NCI-H82 treated with DMSO at 0.1 percent for 48 hours (cell line): ENCODE measurements around the gene N4BP2L2.

Experiments used
- DNase-seq: peaks from one replicate; lab custom pipeline; 2025; ENCODE audit not compliant: unreplicated experiment; lab: John Stamatoyannopoulos, UW

The N4BP2L2 gene

DNA sequence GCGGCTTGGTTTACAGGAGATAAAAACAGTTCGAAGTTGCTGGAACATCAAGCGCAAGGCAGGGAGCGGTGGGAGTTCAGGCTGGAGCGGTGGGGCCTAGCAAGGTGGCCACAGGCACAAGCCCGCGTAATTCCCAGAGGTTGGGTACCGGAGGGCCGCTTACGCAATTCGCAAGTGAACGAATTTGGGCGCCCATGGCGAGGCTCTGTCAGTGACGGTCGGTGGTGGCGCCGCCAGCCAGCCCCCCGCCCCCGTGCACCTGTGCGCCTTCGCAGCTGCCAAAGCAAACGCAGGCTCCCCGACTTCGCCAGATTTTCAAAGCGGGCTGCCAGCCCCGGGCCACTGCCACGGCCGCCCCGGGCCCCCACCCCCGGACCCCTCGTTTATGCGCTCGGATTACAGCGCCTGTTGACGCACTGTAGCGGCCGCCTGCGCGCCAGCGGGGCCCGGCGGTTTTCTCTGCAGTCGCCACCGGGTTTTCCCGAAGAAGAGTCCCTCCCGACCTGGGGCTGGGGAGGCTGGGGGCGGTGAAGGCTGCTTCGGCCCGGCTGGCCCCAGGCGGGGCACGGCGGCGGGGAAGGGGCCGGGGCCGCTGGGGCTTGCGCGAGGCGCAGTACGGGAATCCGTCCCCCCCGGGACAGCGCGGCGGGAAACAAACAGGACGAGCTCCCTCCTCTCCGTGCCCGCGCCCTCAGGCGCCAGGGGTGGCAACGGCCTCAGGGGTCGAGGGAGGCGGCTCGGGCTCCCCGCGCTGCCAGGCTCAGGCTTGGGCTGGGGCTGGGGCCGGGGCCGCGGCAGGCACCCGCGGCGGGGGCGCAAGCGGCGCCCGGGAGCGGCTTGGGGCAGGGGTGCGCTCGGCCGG, 111.4 kb downstream of the N4BP2L2 start:
- no peak for DNase-seq

DNA sequence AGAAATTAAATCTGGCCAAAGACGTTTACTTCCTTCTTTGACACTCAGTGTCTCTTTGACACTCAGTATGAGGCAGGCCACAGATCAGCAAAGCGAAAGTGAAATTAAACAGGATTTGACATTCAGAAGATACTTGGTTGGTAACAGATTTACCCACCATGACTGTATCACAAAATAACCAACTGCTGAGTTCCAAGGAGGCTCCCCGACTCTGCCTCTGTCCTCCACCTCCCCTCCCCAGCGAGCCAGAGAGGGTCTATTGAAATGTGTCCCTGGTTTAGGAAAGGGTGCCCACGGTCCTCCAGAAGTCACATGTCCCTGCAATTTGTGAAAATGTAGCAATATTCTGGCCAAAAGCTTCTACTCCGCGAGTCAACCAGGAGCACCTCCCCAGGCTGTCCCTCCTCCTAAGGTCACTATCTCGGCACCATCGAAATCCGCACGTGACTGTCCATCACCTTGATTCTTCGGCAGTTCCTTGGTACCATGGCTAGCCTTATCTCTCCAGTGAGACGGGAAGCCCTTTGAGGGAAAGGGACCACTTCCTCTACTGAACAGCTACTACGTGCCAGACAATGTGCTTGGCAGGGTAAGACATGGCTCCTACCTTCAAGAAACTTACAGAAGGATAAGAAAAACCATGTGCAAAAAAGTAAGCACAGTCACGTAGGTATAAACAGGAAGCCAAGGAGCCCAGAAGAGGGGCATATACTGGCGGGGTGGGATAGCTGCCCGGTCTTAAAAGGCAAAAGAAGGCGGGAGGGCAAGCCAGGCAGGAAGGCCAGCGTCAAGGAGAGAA, 112.2 kb downstream of the N4BP2L2 start:
- no peak for DNase-seq

- DNase-seq = no peak
Observed at GRCh38 chr13:32425158-32425557, 113.4 kb downstream of the N4BP2L2 start.

GRCh38 chr13:32423592-32423991, 115.0 kb downstream of the N4BP2L2 start:
- no peak for DNase-seq

DNA sequence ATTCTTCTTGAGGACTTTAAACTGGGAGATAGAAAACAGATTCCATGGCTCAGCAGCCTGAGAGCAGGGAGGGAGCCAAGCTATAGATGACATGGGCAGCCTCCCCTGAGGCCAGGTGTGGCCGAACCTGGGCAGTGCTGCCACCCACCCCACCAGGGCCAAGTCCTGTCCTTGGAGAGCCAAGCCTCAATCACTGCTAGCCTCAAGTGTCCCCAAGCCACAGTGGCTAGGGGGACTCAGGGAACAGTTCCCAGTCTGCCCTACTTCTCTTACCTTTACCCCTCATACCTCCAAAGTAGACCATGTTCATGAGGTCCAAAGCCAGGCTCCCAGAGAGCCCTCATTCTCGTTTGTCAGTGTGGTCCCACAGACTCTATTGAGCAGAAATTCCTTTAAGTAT, 118.7 kb downstream of the N4BP2L2 start:
- DNase-seq = no peak

GRCh38 chr13:32417995-32418394, 120.6 kb downstream of the N4BP2L2 start:
- DNase-seq = no peak

- DNase-seq = no peak
Observed at GRCh38 chr13:32415019-32415418, 123.6 kb downstream of the N4BP2L2 start.

DNA sequence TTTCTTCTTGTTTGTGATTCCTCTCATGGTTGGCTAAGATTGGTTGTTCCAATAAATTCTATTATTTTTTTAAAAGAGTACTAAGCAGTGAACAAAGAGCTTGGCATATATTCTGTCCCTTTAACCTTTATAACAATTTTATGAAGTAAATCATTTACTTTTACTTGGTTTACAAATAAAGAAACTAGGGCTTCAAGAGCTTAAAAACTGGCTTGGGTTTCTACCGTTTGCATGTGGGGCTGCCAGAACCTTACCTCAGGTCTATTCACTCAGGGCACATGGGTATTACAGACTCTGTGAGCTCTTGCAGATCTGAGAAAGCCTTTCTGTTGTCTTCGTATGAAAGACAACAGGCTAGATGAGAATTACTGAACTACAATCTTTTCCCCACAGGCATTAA, 124.0 kb downstream of the N4BP2L2 start:
- no peak for DNase-seq

DNA sequence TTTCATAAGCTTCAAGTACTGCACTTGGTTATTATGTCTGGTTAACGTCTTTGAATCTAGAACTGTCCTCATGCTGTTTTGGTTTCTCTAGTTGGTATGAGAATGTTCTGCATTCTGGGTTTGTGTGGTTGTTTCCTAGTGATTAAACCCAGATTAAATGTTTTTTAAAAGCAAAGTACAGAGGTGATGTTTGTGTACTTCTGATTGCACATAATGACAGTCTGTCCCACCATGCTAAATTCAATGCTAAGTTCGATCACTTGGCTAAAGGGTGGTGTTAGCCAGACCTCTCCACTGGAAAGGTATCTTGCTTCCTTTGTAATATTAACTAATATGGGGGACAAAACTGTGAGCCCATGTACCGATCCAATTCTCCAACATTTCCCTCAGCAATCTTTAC, 125.3 kb downstream of the N4BP2L2 start:
- DNase-seq = no peak

DNA sequence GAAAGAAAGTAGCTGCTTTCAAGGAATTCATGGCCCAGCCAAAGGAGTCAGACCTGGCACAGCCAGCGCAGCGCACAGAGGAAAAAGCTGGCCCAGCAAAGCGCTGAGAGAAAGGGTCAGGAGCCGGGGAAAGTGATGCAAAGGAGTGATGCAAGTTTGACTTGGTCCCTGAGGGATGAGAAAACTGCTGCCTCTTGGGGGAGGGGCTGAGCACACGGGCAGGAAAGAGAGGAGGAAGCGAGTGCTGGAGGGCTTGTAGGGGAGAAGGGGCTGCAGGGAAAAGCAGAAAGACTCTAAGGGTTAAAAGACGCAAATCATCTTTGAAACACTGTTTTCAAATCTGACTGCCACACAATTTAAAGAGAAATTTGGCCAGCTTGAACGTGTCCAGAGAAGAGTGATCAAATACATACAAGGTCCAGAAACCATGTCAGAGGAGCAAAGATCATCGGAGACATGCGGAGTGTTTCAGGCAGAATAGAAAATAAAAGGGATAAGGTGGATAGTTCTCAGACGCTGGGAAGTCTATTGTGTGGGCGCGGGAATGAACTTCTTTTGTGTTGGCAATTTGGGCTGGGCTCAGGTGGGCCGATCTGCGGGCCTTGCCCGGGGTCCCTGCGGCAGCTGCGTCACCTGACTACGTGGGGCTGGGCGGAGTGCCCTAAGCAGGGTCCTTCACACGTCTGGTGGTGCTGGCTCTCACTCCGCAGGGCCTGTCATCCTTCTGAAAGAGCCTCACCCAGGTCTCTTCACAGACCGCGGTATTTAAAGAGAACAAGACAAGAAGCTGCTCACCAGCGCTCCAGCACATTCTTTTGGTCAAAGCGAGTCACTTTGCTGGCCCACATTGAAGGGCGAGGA, 128.8 kb downstream of the N4BP2L2 start:
- no peak for DNase-seq

DNA sequence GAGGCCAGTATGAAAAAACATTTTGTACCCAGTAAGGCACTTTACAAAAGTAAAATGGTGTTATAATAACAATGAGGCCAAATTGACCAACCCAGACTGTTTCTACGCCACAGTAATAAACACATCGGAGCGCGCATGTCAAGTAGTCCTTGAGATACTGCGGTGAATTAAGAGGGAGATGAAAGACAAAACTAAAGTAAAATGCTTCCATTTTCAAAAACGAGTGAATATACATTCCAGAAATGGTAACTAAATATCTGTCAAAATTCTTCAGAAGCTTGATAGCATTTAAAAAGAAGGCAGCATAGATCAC, 129.6 kb downstream of the N4BP2L2 start:
- DNase-seq = no peak

GRCh38 chr13:32408296-32409000, 130.1 kb downstream of the N4BP2L2 start:
- DNase-seq = no peak

GRCh38 chr13:32407854-32408253, 130.7 kb downstream of the N4BP2L2 start:
- no peak for DNase-seq

DNA sequence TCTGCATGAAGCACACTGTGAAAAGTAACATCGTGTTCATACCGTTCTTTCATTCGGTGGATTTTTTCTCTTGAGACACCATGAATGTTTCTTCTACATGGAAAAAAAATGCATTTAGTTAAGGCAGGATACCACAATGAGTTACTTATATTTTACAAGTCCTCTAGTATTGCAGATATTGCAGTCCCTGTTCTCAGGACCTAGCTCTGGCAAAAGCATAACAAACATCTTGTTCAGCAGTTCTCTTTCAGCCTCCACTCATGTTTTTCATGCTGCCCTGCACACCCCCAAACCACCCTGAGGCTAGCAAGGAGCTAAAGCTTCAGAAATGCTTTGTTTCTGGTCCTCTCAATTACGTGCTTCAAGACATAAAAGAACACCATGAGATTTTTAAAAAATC, 135.5 kb downstream of the N4BP2L2 start:
- DNase-seq = no peak

DNA sequence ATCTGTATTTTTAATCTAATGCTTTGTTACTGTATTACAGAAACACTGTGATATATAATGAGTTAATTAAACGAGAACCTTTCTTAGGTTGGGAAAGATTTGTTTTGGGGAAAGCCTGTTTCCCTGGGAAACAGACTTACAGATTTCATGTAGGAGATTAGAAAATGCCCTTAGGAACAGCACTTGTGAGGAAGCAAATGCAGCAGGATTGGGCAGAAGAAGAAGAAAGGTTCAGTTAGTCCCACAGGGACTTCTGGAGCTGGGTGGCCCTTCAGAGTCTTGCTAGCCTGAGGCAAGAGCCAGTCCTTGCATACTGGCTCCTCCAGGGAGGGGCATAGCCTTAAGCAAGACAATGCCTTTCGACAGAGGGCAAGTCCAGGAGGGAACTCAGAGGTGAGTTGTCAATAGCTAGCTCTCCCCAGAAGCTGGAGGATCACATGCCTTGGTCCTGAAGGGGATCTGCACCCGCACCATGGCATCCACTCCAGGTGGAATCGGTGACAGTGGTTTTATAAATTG, 147.4 kb downstream of the N4BP2L2 start:
- no peak for DNase-seq

GRCh38 chr13:32390484-32390883, 148.1 kb downstream of the N4BP2L2 start:
- no peak for DNase-seq

DNA sequence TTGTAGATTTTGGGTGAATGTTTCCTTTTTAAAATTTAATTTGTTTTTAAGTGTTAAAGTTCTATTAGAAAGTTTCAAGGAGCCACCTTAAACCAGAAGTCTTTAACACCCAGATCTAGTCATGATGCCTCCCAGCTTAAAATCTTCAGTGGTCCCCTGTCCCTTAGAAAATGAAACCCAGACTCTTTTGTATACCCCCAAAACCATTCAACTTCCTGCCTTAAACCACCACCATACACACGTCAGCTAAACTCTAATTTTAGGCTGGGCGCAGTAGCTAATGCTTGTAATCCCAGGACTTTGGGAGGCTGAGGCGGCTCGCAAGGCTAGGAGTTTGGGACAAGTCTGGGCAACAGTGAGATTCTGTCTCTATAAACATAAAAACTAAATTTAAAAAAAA, 148.5 kb downstream of the N4BP2L2 start:
- no peak for DNase-seq

DNA sequence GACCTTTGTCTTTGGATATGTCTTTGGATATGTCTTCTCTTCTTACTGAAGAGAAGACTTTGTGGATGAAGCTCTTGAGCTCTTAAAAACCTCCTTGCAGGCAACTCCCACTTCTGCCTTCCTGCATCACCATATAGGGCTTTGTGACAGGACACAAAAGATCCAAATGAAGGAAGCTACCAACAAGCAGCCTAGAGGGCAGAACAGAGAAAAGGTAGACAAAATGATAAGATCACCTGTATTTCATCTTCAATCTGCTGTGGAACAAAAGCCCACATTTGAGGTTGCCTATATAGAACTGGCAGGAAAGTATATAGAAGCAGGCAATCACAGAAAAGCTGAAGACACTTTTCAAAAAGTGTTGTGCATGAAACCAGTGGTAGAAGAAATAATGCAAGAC, 153.2 kb downstream of the N4BP2L2 start:
- DNase-seq = no peak

GRCh38 chr13:32384702-32385101, 153.9 kb downstream of the N4BP2L2 start:
- DNase-seq = no peak

GRCh38 chr13:32383836-32384618, 154.6 kb downstream of the N4BP2L2 start:
- DNase-seq = no peak
